ENCODE measurements around the gene SFSWAP.
"Not testable (repeated sequence)": the region's sequence is repeated elsewhere in the genome, so short reads cannot be mapped to it uniquely, and the experiment has no call there.

The SFSWAP gene

DNA sequence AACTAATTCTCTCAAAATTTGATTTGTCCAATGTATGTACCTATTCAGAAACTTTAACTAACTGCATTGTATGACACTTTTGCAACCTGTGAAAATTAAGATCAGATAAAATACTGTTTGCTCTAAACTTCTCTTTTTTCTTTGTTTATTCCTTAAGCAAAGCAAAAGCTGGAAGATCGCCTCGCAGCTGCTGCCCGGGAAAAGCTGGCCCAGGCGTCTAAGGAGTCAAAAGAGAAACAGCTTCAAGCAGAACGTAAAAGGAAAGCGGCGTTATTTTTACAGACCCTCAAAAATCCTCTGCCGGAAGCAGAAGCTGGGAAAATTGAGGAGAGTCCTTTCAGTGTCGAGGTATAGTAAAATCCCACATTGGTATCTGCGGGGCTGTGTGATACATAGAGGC lies 55.1 kb downstream of the SFSWAP start:
- no peak for DNase-seq

- DNase-seq = no peak
Observed at GRCh38 chr12:131766382-131767107, 55.7 kb downstream of the SFSWAP start.

DNA sequence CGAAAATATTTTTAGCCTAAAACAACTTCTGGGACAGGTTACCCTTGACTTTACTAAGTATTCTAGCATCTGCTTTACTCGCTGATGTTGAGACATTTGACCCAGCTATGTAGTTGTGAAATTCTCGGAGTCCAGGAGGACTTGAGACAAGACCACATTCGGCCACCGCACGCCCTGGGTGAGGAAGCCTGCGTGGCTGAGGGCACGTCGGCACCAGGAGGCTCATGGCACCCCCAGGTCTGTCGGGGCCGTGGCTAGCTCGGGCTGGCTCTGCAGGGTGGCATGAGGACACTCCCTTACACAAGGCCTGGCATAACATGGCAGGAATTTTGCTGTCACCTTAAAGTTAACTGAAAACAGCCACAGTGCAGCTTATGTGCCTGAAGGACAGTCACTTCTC lies 59.2 kb downstream of the SFSWAP start:
- DNase-seq = no peak

- no peak for DNase-seq
Observed at GRCh38 chr12:131771965-131772364, 61.1 kb downstream of the SFSWAP start.

DNA sequence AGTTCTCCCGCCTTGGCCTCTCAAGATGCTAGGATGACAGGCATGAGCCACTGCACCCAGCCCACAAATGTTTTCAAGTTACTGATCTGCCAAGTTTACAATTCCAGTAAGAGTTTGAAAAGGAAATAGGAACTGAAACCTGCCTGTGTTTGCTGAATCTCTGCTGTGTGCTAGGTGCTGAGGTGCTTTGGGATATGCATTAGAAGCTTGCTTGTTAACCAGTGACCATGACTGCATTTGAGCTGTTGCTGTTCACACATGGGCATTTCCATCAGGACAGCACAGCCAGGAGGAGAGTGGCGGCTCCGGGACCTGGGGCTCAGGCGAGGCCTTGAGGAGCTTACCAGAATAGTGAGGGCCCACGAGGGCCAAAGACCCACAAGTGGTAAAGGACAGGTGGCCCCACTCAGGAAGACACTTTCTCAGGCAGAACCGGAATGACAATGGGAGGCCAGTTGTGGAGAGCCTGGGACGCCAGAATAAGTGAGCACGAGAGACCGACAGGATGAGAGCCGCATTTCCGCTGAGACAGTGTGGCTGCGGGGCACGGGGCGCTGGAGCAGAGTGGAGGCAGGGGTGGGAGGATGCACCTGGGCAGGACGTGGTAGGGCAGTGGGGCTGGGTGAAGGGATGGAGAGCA lies 62.8 kb downstream of the SFSWAP start:
- no peak for DNase-seq

GRCh38 chr12:131774576-131775391 lies 63.9 kb downstream of the SFSWAP start:
- DNase-seq = no peak

DNA sequence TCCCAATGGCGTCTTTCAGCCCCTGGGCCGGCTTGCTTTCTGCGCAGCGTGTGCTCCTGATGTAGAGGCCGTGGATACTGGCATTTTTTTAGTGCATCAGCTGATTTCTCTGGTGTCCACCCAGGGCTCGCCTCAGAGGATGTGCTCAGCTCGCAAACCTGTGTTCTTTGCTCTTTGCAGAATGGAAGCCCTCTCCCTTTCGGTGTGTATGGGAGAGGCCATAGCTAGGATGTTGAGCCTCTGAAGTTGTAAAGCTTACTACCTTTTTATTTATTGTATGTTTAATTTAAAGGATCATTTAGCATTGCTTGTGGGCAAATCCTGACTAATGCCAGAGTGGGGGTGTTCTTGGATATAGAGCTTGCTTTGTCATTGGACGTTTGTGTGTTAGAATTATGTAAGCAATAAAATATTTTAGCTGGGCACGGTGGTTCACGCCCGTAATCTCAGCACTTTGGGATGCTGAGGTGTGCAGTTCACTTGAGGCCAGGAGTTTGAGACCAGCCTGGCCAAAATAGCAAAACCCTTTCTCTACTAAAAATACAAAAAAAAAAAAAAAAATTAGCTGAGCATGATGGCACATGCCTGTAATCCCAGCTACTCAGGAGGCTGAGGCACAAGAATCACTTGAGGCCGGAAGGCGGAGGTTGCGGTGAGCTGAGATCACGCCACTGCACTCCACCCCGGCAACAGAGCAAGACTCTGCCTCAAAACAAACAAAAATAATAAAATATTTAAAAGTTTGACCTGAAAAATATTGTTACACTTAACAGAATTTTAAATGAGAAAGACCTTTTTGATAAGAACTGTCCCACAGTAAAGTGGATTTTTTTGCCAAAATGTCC lies 64.7 kb downstream of the SFSWAP start:
- DNase-seq = no peak

DNA sequence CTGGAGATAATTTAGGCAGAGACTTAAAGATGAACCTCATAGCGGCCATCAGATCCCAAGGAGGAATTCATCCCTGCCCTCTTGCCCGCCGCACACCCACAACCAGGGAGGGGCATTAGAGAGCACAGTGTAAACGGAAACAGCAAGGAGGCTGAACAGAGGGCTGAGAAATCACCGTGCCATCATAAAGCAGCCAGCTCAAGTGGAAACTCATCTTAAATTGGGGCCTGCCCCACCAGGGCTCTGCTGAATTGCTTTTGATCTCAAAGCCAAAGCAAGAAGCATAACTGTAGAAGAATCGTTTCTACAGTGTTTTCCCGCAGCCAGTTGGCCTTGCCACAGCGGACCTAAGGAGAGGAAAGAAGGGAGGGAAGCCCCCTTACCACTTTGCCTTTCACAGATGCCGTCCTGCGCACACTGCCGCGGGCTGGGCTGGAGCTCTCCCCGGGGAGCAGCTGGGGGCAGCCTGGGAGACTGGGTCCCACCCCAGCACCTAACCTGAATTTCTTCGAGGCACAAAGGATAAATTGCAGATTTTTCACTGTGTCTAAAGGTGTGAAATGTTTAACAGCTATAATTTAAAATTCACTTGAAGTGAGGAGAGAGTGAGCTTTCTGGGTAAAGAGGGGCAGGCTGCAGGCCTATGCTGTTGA lies 65.5 kb downstream of the SFSWAP start:
- DNase-seq = no peak

- DNase-seq = not testable (repeated sequence)
Observed at GRCh38 chr12:131777269-131777668, 66.4 kb downstream of the SFSWAP start.

DNA sequence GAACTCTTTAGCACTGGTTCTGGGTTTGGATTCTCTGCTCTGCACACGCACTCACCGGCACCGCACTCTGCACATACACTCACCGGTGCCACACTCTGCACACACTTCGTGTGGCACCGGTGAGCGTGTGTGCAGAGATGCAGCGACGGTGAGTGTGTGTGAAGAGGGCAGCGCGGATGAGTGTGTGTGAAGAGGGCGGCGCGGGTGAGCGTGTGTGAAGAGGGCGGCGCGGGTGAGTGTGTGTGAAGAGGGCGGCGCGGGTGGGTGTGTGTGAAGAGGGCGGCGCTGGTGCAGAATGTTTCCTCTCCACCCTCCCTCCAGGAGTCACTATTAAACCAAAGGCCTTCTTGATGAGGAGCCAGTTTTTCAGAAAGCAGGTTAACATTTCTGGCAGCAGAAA lies 68.1 kb downstream of the SFSWAP start:
- DNase-seq = no peak

DNA sequence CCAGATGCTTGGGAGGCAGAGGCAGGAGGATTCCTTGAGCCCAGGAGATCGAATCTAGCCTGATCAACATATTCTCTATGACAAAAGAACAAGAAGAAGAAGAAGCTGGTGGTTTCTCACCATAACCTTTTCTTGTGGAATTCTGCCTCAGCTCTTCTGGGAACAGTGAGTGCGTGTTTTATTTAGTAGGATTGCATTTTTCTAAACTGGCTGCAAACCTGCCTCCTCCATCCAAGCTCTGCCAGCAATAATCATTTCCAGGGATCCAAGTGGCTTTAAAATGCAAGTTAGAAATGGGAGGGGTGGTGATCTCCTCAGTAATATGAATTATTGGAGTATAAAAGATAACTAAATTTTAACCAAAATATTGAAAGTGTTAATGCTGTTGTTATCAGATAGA lies 71.2 kb downstream of the SFSWAP start:
- DNase-seq = no peak

- no peak for DNase-seq
Observed at GRCh38 chr12:131783915-131784541, 73.1 kb downstream of the SFSWAP start.

- no peak for DNase-seq
Observed at GRCh38 chr12:131784909-131785762, 74.2 kb downstream of the SFSWAP start.

DNA sequence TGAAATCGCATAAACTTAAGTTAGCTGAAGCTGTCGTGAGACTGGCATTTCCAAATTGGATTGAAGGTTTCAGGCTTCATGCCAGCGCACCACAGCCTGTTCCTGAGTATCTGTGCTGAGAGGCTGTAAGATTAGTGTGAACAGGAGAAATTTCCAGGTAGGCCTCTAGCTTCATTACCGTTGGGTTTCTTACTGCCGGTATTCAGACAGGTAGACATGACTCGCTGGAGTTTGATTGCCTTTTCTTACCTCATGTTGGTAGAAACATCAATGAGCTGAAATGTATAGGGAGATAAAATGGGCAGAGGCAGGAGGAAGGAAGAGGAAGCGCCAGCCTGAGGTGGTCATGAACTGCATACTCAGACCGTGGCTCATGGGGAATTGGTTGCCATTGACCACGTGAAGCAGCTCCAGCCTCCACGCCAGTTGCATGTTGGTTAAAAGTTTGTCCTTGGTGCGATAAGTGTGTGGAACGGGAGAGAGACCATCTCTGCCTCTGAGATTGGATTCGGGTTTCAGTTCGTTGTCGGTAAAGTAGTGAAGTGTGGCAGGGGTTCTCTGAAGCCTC lies 75.0 kb downstream of the SFSWAP start:
- DNase-seq = no peak

GRCh38 chr12:131786331-131786730 lies 75.4 kb downstream of the SFSWAP start:
- no peak for DNase-seq

DNA sequence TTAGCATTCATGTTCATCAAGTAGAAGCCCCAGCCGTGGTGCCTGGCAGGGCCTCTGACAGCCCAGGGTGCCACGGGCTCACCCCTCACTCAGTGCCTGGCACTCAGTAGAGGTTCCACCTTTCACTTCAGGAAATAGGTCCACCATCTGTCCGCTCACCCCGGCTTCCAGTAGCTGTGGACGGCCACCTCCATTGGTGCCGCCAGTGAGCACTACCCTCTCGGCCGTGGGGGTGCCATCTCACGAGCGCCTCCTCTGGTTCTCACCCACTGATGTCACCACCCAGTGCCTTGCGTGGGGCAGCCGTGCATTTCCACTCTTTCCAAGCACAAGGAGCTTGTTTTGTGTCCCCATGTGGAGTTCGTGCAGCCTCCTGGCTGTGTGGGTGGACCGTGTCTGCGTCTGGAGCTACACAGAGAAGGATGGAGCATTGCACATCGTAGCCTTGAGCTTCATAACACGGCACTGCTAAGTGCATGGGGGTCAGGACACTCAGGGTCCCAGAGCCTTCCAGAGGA lies 76.3 kb downstream of the SFSWAP start:
- DNase-seq = no peak

- DNase-seq = no peak
Observed at GRCh38 chr12:131788070-131788469, 77.2 kb downstream of the SFSWAP start.

DNA sequence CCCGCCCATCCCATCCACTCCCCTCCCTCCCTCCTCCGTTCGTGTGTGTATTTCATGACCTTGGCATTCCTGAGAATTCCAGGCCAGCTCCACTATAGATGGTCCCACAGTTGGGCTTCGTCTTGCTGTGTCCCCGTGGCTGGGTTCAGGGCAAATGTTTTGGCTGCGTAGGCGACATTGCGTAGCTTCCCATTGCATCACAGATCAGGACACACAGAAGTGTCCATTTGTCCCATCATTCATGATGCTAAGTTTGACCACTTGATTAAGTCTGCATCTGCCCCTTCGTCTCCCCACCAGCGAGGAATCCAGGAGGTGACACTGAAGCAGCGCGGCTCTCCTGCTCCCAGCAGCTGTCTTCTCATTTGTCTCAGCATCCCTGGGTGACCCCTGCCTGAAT lies 78.7 kb downstream of the SFSWAP start:
- DNase-seq = no peak

GRCh38 chr12:131793243-131794022 lies 82.5 kb downstream of the SFSWAP start:
- DNase-seq = no peak

DNA sequence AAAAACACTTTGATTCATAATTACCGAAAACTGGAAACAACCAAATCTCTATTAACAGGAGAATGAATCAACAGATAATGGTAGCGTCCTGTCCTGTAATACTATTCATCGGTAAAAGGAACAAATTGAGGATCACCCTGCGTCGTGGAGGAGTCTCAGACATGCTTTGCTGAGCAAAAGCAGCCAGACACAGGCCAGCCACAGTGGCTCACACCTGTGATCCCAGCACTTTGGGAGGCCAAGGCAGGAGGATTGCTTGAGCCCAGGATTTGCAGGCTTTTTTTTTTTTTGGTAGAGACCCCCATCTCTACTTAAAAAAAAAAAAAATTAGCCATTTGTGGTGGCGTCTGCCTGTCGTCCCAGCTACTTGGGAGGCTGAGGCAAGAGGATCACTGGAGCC lies 83.2 kb downstream of the SFSWAP start:
- DNase-seq = no peak

Measured in NCI-H2171 (cell line).